PC-3 (cell line): ENCODE data around the gene COX5A.

ENCODE experiments used
- EZH2 ChIP-seq: fragments of 300-600 bp; sonication (generic); IDR thresholded peaks from one replicate; pipeline ENCODE4 v1.6.1; 2017; ENCODE audit warnings: antibody characterized with exemption, mild to moderate bottlenecking, low read length; ENCODE audit not compliant: unreplicated experiment
- TF ChIP-seq, protein P1 (sequence below): fragments of 300-600 bp; sonication (generic); conservative IDR thresholded peaks from 2 replicates; pipeline ENCODE4 v1.5.1; 2017; ENCODE audit warnings: antibody characterized with exemption, low read depth, mild to moderate bottlenecking, low read length

- TF ChIP-seq, protein P1, sequence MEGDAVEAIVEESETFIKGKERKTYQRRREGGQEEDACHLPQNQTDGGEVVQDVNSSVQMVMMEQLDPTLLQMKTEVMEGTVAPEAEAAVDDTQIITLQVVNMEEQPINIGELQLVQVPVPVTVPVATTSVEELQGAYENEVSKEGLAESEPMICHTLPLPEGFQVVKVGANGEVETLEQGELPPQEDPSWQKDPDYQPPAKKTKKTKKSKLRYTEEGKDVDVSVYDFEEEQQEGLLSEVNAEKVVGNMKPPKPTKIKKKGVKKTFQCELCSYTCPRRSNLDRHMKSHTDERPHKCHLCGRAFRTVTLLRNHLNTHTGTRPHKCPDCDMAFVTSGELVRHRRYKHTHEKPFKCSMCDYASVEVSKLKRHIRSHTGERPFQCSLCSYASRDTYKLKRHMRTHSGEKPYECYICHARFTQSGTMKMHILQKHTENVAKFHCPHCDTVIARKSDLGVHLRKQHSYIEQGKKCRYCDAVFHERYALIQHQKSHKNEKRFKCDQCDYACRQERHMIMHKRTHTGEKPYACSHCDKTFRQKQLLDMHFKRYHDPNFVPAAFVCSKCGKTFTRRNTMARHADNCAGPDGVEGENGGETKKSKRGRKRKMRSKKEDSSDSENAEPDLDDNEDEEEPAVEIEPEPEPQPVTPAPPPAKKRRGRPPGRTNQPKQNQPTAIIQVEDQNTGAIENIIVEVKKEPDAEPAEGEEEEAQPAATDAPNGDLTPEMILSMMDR, result no peak
- TF ChIP-seq EZH2, result no peak
Observed at GRCh38 chr15:74889390-74889882, 48.4 kb downstream of the COX5A start.
